ENCODE data around the gene CPLX1.
"Not testable (repeated sequence)": the region's sequence is repeated elsewhere in the genome, so short reads cannot be mapped to it uniquely, and the experiment has no call there.

The CPLX1 gene

DNA sequence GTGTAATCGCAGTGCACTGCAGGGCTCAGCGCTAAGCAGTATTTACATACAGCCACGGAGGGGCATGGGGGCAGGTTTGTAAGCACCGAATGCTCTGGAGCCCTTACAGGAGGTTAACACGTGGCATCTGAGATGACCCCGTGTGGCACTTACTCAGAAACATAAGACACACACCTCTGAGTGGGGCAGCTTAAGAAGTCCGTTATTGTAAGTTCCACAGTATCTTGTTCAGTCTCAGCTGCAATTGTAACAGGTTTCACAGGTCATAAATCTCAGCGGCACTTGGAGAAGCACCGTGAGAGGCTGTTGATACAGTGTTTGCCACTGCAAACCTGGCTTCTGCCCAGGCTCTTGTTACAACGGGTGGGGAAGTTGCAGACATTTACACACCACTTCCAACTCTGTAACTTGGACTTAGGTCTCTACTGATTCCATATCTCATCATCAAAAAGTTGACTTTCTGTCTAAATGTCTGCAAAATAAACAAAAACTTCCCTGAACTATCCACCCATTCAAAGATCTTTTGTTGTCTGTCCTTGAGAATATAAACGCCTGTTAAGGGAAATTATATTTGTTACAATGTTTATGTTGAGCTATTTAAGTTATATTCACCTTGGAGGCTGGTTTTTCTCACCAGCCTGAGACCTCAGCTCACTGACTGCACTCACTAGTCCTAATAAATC, 10.3 kb downstream of the CPLX1 start:
- Histone ChIP-seq H3K27ac (ENCODE audit: low read depth, low read length) (no peak overlapping the region), H3K27me3 (ENCODE audit: insufficient read depth, low read length) (peaks cover 81% of the 10 kb centered on the region)

DNA sequence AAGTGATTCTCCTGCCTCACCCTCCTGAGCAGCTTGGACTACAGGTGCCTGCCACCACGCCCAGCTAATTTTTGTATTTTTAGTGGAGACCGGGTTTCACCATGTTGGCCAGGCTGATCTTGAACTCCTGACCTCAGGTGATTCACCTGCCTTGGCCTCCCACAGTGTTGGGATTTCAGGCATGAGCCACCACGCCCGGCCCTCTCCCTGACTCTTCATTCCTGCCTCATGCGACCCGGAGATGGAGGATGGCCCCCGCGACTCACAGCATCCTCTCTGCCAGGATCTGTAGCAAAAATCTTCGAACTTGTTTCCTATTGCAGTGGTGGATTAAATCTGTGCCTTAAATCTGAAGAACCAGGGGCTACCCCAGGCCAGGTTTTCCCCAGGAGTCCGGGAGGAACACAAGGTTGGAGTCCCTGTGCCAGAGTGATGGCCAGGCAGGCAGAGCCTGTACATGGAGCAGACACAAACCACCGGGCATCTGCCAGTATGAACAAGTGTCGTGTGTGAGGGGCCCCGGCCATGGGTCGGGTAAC, 11.5 kb downstream of the CPLX1 start:
- no peak overlapping the region for H3K4me3 ChIP-seq (ENCODE audit: low read depth, low read length)
- no peaks in the 10 kb centered on the region for H3K4me1 ChIP-seq (ENCODE audit: control insufficient read depth, insufficient read depth, low read length, unreplicated experiment)
- no peaks in the 10 kb centered on the region for H3K36me3 ChIP-seq (ENCODE audit: insufficient read depth, low read length)
- no peak overlapping the region for H2AFZ ChIP-seq (ENCODE audit: low read length, unreplicated experiment)
- peaks cover 69% of the 10 kb centered on the region for H3K27me3 ChIP-seq (ENCODE audit: insufficient read depth, low read length)
- H3K27ac ChIP-seq (ENCODE audit: low read depth, low read length): no peak overlapping the region
- no peaks in the 10 kb centered on the region for H3K79me2 ChIP-seq (ENCODE audit: control insufficient read depth, insufficient read depth, low read length, unreplicated experiment)

More for the DNA sequence above, 10.3 kb downstream of the CPLX1 start:
- H3K79me2 ChIP-seq (ENCODE audit: control insufficient read depth, insufficient read depth, low read length, unreplicated experiment): no peaks in the 10 kb centered on the region
- no peak overlapping the region for H2AFZ ChIP-seq (ENCODE audit: low read length, unreplicated experiment)
- H3K4me3 ChIP-seq (ENCODE audit: low read depth, low read length): no peak overlapping the region
- H3K4me1 ChIP-seq (ENCODE audit: control insufficient read depth, insufficient read depth, low read length, unreplicated experiment): no peaks in the 10 kb centered on the region
- no peaks in the 10 kb centered on the region for H3K36me3 ChIP-seq (ENCODE audit: insufficient read depth, low read length)

- Histone ChIP-seq H3K27me3 (ENCODE audit: insufficient read depth, low read length) (peaks cover 64% of the 10 kb centered on the region), H2AFZ (ENCODE audit: low read length, unreplicated experiment) (no peak overlapping the region), H3K36me3 (ENCODE audit: insufficient read depth, low read length) (no peaks in the 10 kb centered on the region)
Measured at GRCh38 chr4:813900-814299, 12.0 kb downstream of the CPLX1 start.

DNA sequence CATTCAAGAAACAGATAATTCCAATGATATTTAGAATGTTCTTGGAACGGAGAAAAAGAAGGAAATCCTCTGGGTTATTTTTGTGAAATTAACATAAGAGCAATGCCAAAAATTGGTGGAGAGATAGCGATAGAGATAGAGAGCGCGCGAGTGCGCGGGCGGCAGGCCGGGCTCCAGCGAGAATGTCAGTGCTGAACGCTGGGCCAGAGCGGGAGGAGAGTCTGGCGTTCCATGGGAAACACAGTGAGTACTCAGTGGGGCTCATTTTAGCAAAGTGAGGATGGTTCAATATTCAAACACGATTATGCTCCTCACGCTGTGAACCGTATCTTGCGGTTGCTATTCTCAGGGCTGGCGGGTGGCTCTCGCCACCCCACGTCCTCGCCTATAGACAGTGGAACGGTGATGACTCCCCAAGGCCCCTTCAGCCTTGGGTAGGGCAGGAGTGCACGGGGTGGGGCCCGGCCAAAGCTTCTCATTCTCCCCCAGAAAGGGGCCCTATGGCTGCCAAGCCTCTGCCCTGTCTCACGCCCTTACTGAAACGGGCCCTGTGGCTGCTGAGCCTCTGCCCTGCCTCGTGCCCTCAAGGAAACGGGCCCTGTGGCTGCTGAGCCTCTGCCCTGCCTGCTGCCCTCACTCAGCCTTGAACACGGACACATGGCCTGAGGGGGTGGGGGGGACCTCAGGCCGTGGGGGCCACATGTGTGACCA, 16.9 kb downstream of the CPLX1 start:
- H3K27me3 ChIP-seq (ENCODE audit: insufficient read depth, low read length): peaks cover 38% of the 10 kb centered on the region
- peak overlapping the region; percentile 9; the same call in 1 of the 2 replicates for H3K4me3 ChIP-seq (ENCODE audit: low read depth, low read length)

More at GRCh38 chr4:813900-814299, 12.0 kb downstream of the CPLX1 start:
- no peaks in the 10 kb centered on the region for H3K4me1 ChIP-seq (ENCODE audit: control insufficient read depth, insufficient read depth, low read length, unreplicated experiment)
- no peaks in the 10 kb centered on the region for H3K79me2 ChIP-seq (ENCODE audit: control insufficient read depth, insufficient read depth, low read length, unreplicated experiment)
- H3K27ac ChIP-seq (ENCODE audit: low read depth, low read length): no peak overlapping the region
- no peak overlapping the region for H3K4me3 ChIP-seq (ENCODE audit: low read depth, low read length)

DNA sequence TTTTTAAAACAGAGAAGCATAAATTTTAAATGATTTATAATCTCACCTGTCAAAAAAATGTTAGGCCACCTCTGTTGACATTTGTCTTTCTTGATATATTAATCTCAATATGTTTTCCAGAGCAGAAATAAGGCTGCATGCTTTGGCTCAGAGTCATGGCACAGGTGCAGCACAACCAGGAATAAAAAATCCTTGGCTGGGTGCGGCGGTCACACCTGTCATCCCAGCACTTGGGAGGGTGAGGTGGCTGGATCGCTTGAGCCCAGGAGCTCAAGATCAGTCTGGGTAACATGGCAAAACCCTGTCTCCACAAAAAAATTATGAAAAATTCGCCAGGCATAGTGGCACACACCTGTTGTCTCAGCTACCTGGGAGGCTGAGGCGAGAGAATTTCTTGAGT, 18.1 kb downstream of the CPLX1 start:
- peaks cover 3% of the 10 kb centered on the region for H3K4me1 ChIP-seq (ENCODE audit: control insufficient read depth, insufficient read depth, low read length, unreplicated experiment)
- peaks cover 29% of the 10 kb centered on the region for H3K27me3 ChIP-seq (ENCODE audit: insufficient read depth, low read length)
- no peaks in the 10 kb centered on the region for H3K36me3 ChIP-seq (ENCODE audit: insufficient read depth, low read length)
- H3K4me3 ChIP-seq (ENCODE audit: low read depth, low read length): no peak overlapping the region
- no peaks in the 10 kb centered on the region for H3K79me2 ChIP-seq (ENCODE audit: control insufficient read depth, insufficient read depth, low read length, unreplicated experiment)
- no peak overlapping the region for H3K27ac ChIP-seq (ENCODE audit: low read depth, low read length)
- H2AFZ ChIP-seq (ENCODE audit: low read length, unreplicated experiment): no peak overlapping the region

More for the DNA sequence above, 16.9 kb downstream of the CPLX1 start:
- no peaks in the 10 kb centered on the region for H3K79me2 ChIP-seq (ENCODE audit: control insufficient read depth, insufficient read depth, low read length, unreplicated experiment)
- H3K4me1 ChIP-seq (ENCODE audit: control insufficient read depth, insufficient read depth, low read length, unreplicated experiment): peaks cover 3% of the 10 kb centered on the region
- no peak overlapping the region for H3K27ac ChIP-seq (ENCODE audit: low read depth, low read length)
- peak overlapping the region; percentile 83 for H2AFZ ChIP-seq (ENCODE audit: low read length, unreplicated experiment)
- no peaks in the 10 kb centered on the region for H3K36me3 ChIP-seq (ENCODE audit: insufficient read depth, low read length)

DNA sequence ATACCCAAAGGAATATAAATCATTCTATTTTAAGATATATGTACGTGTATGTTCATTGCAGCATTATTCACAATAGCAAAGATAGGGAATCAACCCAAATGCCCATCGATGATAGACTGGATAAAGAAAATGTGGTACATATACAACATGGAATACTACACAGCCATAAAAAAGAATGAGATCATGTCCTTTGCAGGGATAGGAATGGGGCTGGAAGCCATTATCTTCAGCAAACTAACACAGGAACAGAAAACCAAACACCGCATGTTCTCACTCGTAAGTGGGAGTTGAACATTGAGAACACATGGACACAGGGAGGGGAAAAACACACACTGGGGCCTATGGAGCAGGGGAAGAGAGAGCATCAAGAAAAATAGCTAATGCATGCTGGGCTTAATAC, 18.9 kb downstream of the CPLX1 start:
- H3K27ac ChIP-seq (ENCODE audit: low read depth, low read length); H3K36me3 ChIP-seq (ENCODE audit: insufficient read depth, low read length); H3K4me3 ChIP-seq (ENCODE audit: low read depth, low read length); H3K4me1 ChIP-seq (ENCODE audit: control insufficient read depth, insufficient read depth, low read length, unreplicated experiment); H3K79me2 ChIP-seq (ENCODE audit: control insufficient read depth, insufficient read depth, low read length, unreplicated experiment); H2AFZ ChIP-seq (ENCODE audit: low read length, unreplicated experiment): not testable (repeated sequence)
- peaks cover 20% of the 10 kb centered on the region for H3K27me3 ChIP-seq (ENCODE audit: insufficient read depth, low read length)

GRCh38 chr4:804804-805203, 21.1 kb downstream of the CPLX1 start:
- H3K27ac ChIP-seq (ENCODE audit: low read depth, low read length): no peak overlapping the region
- peaks cover 3% of the 10 kb centered on the region for H3K4me1 ChIP-seq (ENCODE audit: control insufficient read depth, insufficient read depth, low read length, unreplicated experiment)
- no peak overlapping the region for H2AFZ ChIP-seq (ENCODE audit: low read length, unreplicated experiment)
- H3K79me2 ChIP-seq (ENCODE audit: control insufficient read depth, insufficient read depth, low read length, unreplicated experiment): no peaks in the 10 kb centered on the region
- H3K36me3 ChIP-seq (ENCODE audit: insufficient read depth, low read length): no peaks in the 10 kb centered on the region
- no peak overlapping the region for H3K4me3 ChIP-seq (ENCODE audit: low read depth, low read length)
- peaks cover 15% of the 10 kb centered on the region; the same call in 1 of the 2 replicates for H3K27me3 ChIP-seq (ENCODE audit: insufficient read depth, low read length)

DNA sequence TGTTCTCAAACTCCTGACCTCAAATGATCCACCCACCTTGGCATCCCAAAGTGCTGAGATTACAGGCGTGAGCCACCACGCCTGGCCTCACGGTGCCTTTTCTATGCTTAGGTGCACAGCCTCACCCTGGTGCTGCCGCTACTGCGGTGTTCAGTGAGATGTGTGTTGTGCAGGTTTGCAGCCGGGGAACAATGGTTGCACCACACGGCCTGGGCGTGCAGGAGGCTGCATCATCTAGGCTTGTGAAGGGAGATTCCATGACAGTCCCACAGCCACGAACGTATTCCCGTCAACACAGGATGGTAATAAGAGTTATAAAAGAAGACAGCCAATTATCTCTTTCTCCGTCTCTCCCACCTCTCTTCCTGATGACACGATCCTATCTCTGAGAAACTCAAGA, 22.0 kb downstream of the CPLX1 start:
- Histone ChIP-seq H3K27ac (ENCODE audit: low read depth, low read length) (no peak overlapping the region), H3K79me2 (ENCODE audit: control insufficient read depth, insufficient read depth, low read length, unreplicated experiment) (no peaks in the 10 kb centered on the region), H3K27me3 (ENCODE audit: insufficient read depth, low read length) (peaks cover 15% of the 10 kb centered on the region; the same call in 1 of the 2 replicates), H3K36me3 (ENCODE audit: insufficient read depth, low read length) (no peaks in the 10 kb centered on the region), H3K4me3 (ENCODE audit: low read depth, low read length) (no peak overlapping the region), H2AFZ (ENCODE audit: low read length, unreplicated experiment) (no peak overlapping the region), H3K4me1 (ENCODE audit: control insufficient read depth, insufficient read depth, low read length, unreplicated experiment) (peaks cover 3% of the 10 kb centered on the region)

DNA sequence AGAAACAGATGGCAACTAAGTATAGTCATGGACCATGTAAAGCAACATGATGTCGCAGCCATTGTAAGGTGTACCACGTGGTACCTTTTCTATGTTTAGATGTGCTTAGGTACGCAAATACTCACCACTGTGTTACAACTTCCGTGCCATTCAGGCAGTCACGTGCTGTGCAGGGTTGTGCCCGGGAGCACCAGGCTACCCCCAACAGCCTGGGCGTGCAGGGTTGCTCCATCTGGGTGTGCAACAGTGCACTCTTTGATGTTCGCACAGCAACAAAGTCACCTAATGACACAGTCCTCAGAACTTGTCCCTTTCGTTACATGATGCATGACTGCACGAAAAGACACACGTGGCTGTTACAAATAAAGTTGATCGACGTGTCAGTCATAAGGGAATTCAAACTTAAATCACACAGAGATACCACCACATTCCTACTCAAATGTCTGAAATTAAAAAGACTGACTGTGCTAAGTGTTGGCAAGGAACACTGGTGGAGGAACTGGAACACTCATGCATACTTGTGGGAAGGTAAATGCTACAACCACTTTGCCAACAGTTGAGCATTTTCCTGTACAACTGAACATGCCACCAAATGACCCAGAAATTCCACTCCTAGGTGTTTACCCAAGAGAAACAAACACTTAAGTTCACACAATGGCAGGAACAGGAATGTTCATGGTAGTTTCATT, 24.3 kb downstream of the CPLX1 start:
- no peaks in the 10 kb centered on the region for H3K4me1 ChIP-seq (ENCODE audit: control insufficient read depth, insufficient read depth, low read length, unreplicated experiment)
- peaks cover 18% of the 10 kb centered on the region for H3K27me3 ChIP-seq (ENCODE audit: insufficient read depth, low read length)
- no peaks in the 10 kb centered on the region for H3K79me2 ChIP-seq (ENCODE audit: control insufficient read depth, insufficient read depth, low read length, unreplicated experiment)
- no peaks in the 10 kb centered on the region for H3K36me3 ChIP-seq (ENCODE audit: insufficient read depth, low read length)
- no peak overlapping the region for H3K4me3 ChIP-seq (ENCODE audit: low read depth, low read length)
- no peak overlapping the region for H2AFZ ChIP-seq (ENCODE audit: low read length, unreplicated experiment)
- H3K27ac ChIP-seq (ENCODE audit: low read depth, low read length): no peak overlapping the region

DNA sequence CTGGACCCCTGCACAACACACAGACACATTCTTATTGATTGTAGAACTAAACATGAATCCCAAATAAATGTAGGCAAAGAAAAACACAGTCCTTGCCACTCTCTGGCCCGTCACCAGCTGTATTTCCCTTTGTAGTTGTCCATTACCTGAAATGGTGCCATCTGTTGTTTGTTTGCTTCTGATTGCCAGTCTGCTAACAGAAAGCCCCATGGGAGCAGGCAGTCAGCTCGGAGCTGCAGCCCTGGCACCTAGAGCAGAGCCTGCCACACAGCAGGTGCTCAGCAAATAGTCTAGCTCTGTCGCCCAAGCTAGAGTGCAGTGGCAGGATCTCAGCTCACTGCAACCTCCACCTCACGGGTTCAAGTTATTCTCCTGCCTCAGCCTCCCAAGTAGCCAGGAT, 28.9 kb downstream of the CPLX1 start:
- peaks cover 49% of the 10 kb centered on the region for H3K27me3 ChIP-seq (ENCODE audit: insufficient read depth, low read length)
- H3K27ac ChIP-seq (ENCODE audit: low read depth, low read length): no peak overlapping the region
- H3K79me2 ChIP-seq (ENCODE audit: control insufficient read depth, insufficient read depth, low read length, unreplicated experiment): no peaks in the 10 kb centered on the region
- no peaks in the 10 kb centered on the region for H3K36me3 ChIP-seq (ENCODE audit: insufficient read depth, low read length)
- H3K4me1 ChIP-seq (ENCODE audit: control insufficient read depth, insufficient read depth, low read length, unreplicated experiment): no peaks in the 10 kb centered on the region
- no peak overlapping the region for H2AFZ ChIP-seq (ENCODE audit: low read length, unreplicated experiment)
- no peak overlapping the region for H3K4me3 ChIP-seq (ENCODE audit: low read depth, low read length)
